Coronary artery (tissue), 2 donors: Measurements from ENCODE around the gene KMT2A.
"Not testable (repeated sequence)": the region's sequence is repeated elsewhere in the genome, so short reads cannot be mapped to it uniquely, and the experiment has no call there.

ENCODE experiments used
- DNase-seq: peaks from one replicate; pipeline ENCODE4 v3.0.0-alpha.2; 2017; ENCODE audit warnings: low spot score
- H3K27ac ChIP-seq, 2 donors: fragments of 200-600 bp; sonication (generic); one replicate each; pipeline ENCODE4 v1.5.1; 2016 to 2019
- H3K4me3 ChIP-seq: fragments of 200-600 bp; sonication (generic); 2 replicates; pipeline ENCODE4 v1.5.1; 2016; ENCODE audit warnings: mild to moderate bottlenecking, moderate library complexity
- CTCF ChIP-seq: fragments of 200-600 bp; sonication (generic); IDR thresholded peaks from one replicate; pipeline ENCODE4 v1.5.1; 2019; ENCODE audit warnings: antibody characterized with exemption

Gene KMT2A

GRCh38 chr11:118552341-118552740 is 116.0 kb downstream of the KMT2A start:
- no peak overlapping the region for H3K27ac ChIP-seq
- H3K4me3 ChIP-seq, result no peak overlapping the region
- DNase-seq, result peak; percentile 3
- no peak for TF ChIP-seq CTCF

GRCh38 chr11:118560806-118561205 is 124.5 kb downstream of the KMT2A start:
- H3K4me3 ChIP-seq, result no peak overlapping the region
- TF ChIP-seq CTCF, result no peak
- H3K27ac ChIP-seq, result no peak overlapping the region
- DNase-seq, result peak; percentile 50

DNA sequence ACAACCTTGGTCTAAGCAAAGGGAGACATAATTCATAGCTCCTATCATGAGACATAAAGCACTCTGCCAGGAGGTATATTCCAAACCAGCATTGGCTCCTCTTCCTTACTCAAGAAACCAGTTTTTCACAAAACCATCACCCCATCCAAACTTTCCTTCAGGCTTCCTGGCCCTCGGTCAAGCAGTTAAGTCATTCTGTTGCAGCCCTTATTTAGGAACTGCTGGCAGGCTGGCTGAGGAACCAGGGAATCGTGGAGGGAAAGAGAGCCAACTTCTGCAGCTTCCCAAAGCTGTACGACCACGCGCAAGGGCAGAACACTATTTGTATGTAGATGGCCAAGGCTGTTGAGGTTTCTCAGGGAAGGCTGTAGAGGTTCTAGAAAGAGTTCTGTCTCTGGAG is 128.8 kb downstream of the KMT2A start:
- H3K27ac ChIP-seq, result peak overlapping the region; percentile 82 to 84
- DNase-seq, result peak; percentile 75
- no peak for TF ChIP-seq CTCF
- peak overlapping the region; percentile 69 for H3K4me3 ChIP-seq

- TF ChIP-seq CTCF, result no peak
- no peak for DNase-seq
- Histone ChIP-seq H3K4me3 (no peak overlapping the region), H3K27ac (no peak overlapping the region)
Measured at GRCh38 chr11:118569670-118570069, 133.4 kb downstream of the KMT2A start.

DNA sequence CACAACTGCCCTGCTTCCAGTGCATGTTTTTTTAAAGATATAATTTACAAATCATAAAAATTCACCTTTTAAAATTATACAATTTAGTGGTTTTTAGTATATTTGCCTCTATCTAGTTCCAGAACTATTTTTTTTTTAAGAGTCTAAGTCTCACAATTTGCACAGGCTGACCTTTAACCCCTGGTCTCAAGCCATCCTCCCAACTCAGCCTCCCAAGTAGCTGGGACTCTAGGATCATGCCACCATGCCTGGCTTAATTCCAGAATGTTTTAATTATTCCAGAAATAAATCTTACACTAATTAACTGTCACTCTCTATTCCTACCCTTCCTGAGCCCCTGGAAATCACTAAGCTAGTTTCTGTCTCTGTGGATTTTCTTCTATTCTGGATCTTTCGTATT is 134.5 kb downstream of the KMT2A start:
- no peak for DNase-seq
- no peak for TF ChIP-seq CTCF
- H3K4me3 ChIP-seq, result no peak overlapping the region
- H3K27ac ChIP-seq, result no peak overlapping the region

DNA sequence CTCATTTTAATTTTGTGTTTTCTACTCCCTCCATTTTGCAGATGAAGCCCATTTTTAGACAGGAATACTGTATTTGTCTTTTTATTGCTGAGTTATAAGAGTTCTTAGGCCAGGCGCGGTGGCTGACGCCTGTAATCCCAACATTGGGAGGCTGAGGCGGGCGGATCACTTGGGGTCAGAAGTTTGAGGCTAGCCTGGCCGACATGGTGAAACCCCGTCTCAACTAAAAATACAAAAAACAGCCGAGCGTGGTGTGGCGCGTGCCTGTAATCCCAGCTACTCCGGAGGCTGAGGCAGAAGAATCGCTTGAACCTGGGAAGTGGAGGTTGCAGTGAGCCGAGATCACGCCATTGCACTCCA is 135.4 kb downstream of the KMT2A start:
- DNase-seq, result not testable (repeated sequence)
- peak overlapping the region; percentile 99 for H3K27ac ChIP-seq
- H3K4me3 ChIP-seq, result peak overlapping the region; percentile 94

GRCh38 chr11:118572061-118572980 is 136.0 kb downstream of the KMT2A start, which contains the start of gene ARCN1:
Gene ARCN1, plus strand, starts transcription at chr11:118572409. Its CDS starts 139 bp downstream, at chr11:118572548.
- TF ChIP-seq CTCF, result no peak
- Histone ChIP-seq H3K27ac (peak within 1 kb of the TSS; percentile 99), H3K4me3 (peak within 1 kb of the TSS; percentile 94)
- DNase-seq, result peak; percentile 92
